IMR-90 (cell line): ENCODE data around the gene SLC4A9. TPM values are rescaled to one million over a fixed set of nuclear protein-coding genes. Genes with fewer than 3 reads are reported as not detected.
"Not testable (repeated sequence)": the region's sequence is repeated elsewhere in the genome, so short reads cannot be mapped to it uniquely, and the experiment has no call there.

Experiments
- ATAC-seq: fragments of 200-7000 bp; cut with Tn5 transposase; 2 replicates; pipeline ENCODE4 v1.9.1; 2020; ENCODE audit warnings: low read depth, mild to moderate bottlenecking, moderate library complexity
- BruUV-seq: library from RNA; stranded (reverse); fragments of 400-500 nt; replicated peaks from 2 replicates; lab custom pipeline; 2021; lab: Mats Ljungman, UMichigan
- CTCF ChIA-PET: fragments of 300-600 bp; formaldehyde crosslinking; extraction: SDS; loops from one replicate; lab custom pipeline; 2021; ENCODE audit warnings: antibody characterized with exemption; lab: Yijun Ruan, JAX
- POLR2A ChIA-PET: fragments of 300-600 bp; sonication (Branson Sonifier 250); formaldehyde crosslinking; loops from one replicate; lab custom pipeline; 2022; ENCODE audit warnings: antibody characterized with exemption; ENCODE audit not compliant: unreplicated experiment; lab: Charles Lee
- DNase-seq: peaks from one replicate; pipeline ENCODE4 v3.0.0; 2013
- H2AFZ ChIP-seq: replicated peaks from 2 replicates; pipeline ENCODE3; 2013; ENCODE audit warnings: low read length, mild to moderate bottlenecking; ENCODE audit not compliant: poor library complexity
- H2AK5ac ChIP-seq: 2 replicates; pipeline ENCODE4 v1.6.1; 2013; ENCODE audit warnings: low read depth, low read length, inconsistent platforms
- H2AK9ac ChIP-seq: replicated peaks from 2 replicates; pipeline ENCODE3; 2013; ENCODE audit warnings: mild to moderate bottlenecking, low read depth, low read length, moderate library complexity; ENCODE audit not compliant: poor library complexity
- H2BK120ac ChIP-seq: 2 replicates; pipeline ENCODE4 v1.6.1; 2013; ENCODE audit warnings: low read depth, low read length, inconsistent platforms
- H2BK15ac ChIP-seq: 3 replicates; pipeline ENCODE4 v1.6.1; 2013; ENCODE audit warnings: low read depth, low read length, inconsistent platforms
- H2BK20ac ChIP-seq: 2 replicates; pipeline ENCODE4 v1.6.1; 2013; ENCODE audit warnings: low read depth, mild to moderate bottlenecking, inconsistent platforms, low read length, moderate library complexity
- H2BK5ac ChIP-seq: 2 replicates; pipeline ENCODE4 v1.6.1; 2013; ENCODE audit warnings: mild to moderate bottlenecking, low read depth, low read length, inconsistent platforms; ENCODE audit not compliant: poor library complexity, severe bottlenecking
- H3K14ac ChIP-seq: replicated peaks from 2 replicates; pipeline ENCODE4 v1.6.1; 2013; ENCODE audit warnings: low read depth, low read length, inconsistent platforms
- H3K18ac ChIP-seq: 2 replicates; pipeline ENCODE4 v1.6.1; 2013; ENCODE audit warnings: low read depth, low read length, control low read depth
- H3K23ac ChIP-seq: 2 replicates; pipeline ENCODE4 v1.6.1; 2013; ENCODE audit warnings: low read depth, low read length, inconsistent platforms
- H3K27ac ChIP-seq: 2 replicates; pipeline ENCODE4 v1.5.1; 2013; ENCODE audit warnings: mild to moderate bottlenecking, control low read depth, low read length; ENCODE audit not compliant: insufficient read depth
- H3K27me3 ChIP-seq: 2 replicates; pipeline ENCODE4 v1.6.1; 2013; ENCODE audit warnings: low read length; ENCODE audit not compliant: control insufficient read depth, insufficient read depth
- H3K36me3 ChIP-seq: 2 replicates; pipeline ENCODE4 v1.6.1; 2013; ENCODE audit warnings: low read length, mixed read lengths; ENCODE audit not compliant: control insufficient read depth, insufficient read depth
- H3K4ac ChIP-seq: 2 replicates; pipeline ENCODE4 v1.6.1; 2013; ENCODE audit warnings: low read depth, low read length, inconsistent platforms
- H3K4me1 ChIP-seq: 2 replicates; pipeline ENCODE4 v1.6.1; 2013; ENCODE audit warnings: low read length, mixed read lengths; ENCODE audit not compliant: control insufficient read depth, insufficient read depth
- H3K4me2 ChIP-seq: 2 replicates; pipeline ENCODE4 v1.6.1; 2013; ENCODE audit warnings: low read depth, mild to moderate bottlenecking, control low read depth, low read length, moderate library complexity
- H3K4me3 ChIP-seq: 2 replicates; pipeline ENCODE4 v1.5.1; 2013; ENCODE audit warnings: low read depth, mild to moderate bottlenecking, control low read depth, low read length, moderate library complexity; ENCODE audit not compliant: insufficient read depth
- H3K56ac ChIP-seq: 2 replicates; pipeline ENCODE4 v1.6.1; 2013; ENCODE audit warnings: low read length, inconsistent platforms; ENCODE audit not compliant: insufficient read depth; ENCODE audit errors: extremely low read depth
- H3K79me1 ChIP-seq, 2 experiments: 2 replicates each; pipeline ENCODE4 v1.6.1; 2013; ENCODE audit warnings: low read length in 2 of 2, inconsistent platforms in 1 of 2, low read depth in 1 of 2
- H3K9ac ChIP-seq: 2 replicates; pipeline ENCODE4 v1.6.1; 2013; ENCODE audit warnings: low read depth, low read length, control low read depth
- H3K9me1 ChIP-seq: 2 replicates; pipeline ENCODE4 v1.6.1; 2013; ENCODE audit warnings: low read length, inconsistent platforms; ENCODE audit not compliant: insufficient read depth
- H3K9me3 ChIP-seq: 2 replicates; pipeline ENCODE4 v1.6.1; 2013; ENCODE audit warnings: low read length; ENCODE audit not compliant: control insufficient read depth, insufficient read depth
- H4K20me1 ChIP-seq: 2 replicates; pipeline ENCODE4 v1.6.1; 2013; ENCODE audit warnings: low read length, inconsistent platforms; ENCODE audit not compliant: insufficient read depth
- H4K5ac ChIP-seq: 2 replicates; pipeline ENCODE4 v1.6.1; 2013; ENCODE audit warnings: mild to moderate bottlenecking, low read depth, low read length, control low read depth
- H4K8ac ChIP-seq, 2 experiments: 2 replicates each; pipeline ENCODE4 v1.6.1; 2013; ENCODE audit warnings: low read depth in 2 of 2, low read length in 2 of 2, control low read depth in 1 of 2, inconsistent platforms in 1 of 2
- H4K91ac ChIP-seq: 2 replicates; pipeline ENCODE4 v1.6.1; 2013; ENCODE audit warnings: low read depth, low read length, inconsistent platforms; ENCODE audit not compliant: insufficient read depth
- WGBS, 2 experiments: methylation state at CpG; one replicate each; pipeline versions ENCODE4 v1.1.5 to v1.1.7; 2013; ENCODE audit warnings: missing lambda C conversion rate in 2 of 2; ENCODE audit not compliant: insufficient read length in 1 of 2; ENCODE audit errors: extremely low coverage in 2 of 2; 5-methylcytosine and 5-hydroxymethylcytosine counted together
- dilution Hi-C: fragments of 300-500 bp; cut with HindIII; formaldehyde crosslinking; loops from one replicate; pipeline ENCODE4 v1.14.3; 2018; ENCODE audit warnings: low sequenced_read_pairs; ENCODE audit not compliant: unreplicated experiment
- in situ Hi-C: fragments of 300-500 bp; cut with MboI; formaldehyde crosslinking; loops from 3 replicates; pipeline ENCODE4 v1.14.3; 2019; ENCODE audit warnings: low sequenced_read_pairs, inconsistent platforms, mixed read lengths
- intact Hi-C: fragments of 100-400 bp; cut with micrococcal nuclease; formaldehyde crosslinking; loops from 2 replicates; pipeline ENCODE4 v1.10.0; 2022
- polyA plus RNA-seq, 3 experiments: library from polyadenylated mRNA; depleted of rRNA; stranded (reverse); fragments of >200 nt; gene quantifications; 2 replicates each; pipeline ENCODE4 v1.2.3, GENCODE V29; 2012; ENCODE audit warnings: low replicate concordance in 1 of 3
- total RNA-seq: library from RNA; depleted of rRNA; stranded (reverse); fragments of >200 nt; gene quantifications from 2 replicates; pipeline ENCODE4 v1.2.3, GENCODE V29; 2012

SLC4A9 gene
- total and polyA plus RNA-seq, 2 of the 4 experiments (the other 2 are of a cell fraction) = not detected

GRCh38 chr5:140421375-140421774 is 61.4 kb downstream of the SLC4A9 start:
- POLR2A ChIA-PET, H3K18ac ChIP-seq, H3K4ac ChIP-seq, H2AK5ac ChIP-seq, in situ Hi-C loops, intact Hi-C loops, ATAC-seq, H3K56ac ChIP-seq, H3K9ac ChIP-seq, H4K5ac ChIP-seq, H3K4me2 ChIP-seq, H2BK5ac ChIP-seq, H3K9me3 ChIP-seq, H3K27me3 ChIP-seq, H2BK20ac ChIP-seq, H3K14ac ChIP-seq, H3K4me3 ChIP-seq, BruUV-seq, H3K23ac ChIP-seq, H2BK120ac ChIP-seq, H4K8ac ChIP-seq, H3K27ac ChIP-seq, H2BK15ac ChIP-seq, H2AFZ ChIP-seq, H3K9me1 ChIP-seq, H4K91ac ChIP-seq, dilution Hi-C loops, H3K36me3 ChIP-seq, H2AK9ac ChIP-seq, DNase-seq, H3K4me1 ChIP-seq: not testable (repeated sequence)
- no CpG with 5 or more reads among the region's 7 CpGs for WGBS, 2 experiments
- peaks cover 31% of the 10 kb centered on the region for H4K20me1 ChIP-seq
- CTCF ChIA-PET = interaction anchor here (1.0 to 2.1 kb wide), 2 partner anchors 9 to 44 kb away, joined by 4 to 7 read pairs; no protein-coding TSS in a partner anchor
- H3K79me1 ChIP-seq = peaks cover 20 to 66% of the 10 kb centered on the region in 2 experiments
